BJ (cell line): ENCODE measurements around the gene SLC2A13. TPM values are rescaled to one million over a fixed set of nuclear protein-coding genes. Genes with fewer than 3 reads are reported as not detected.
"Not testable (repeated sequence)": the region's sequence is repeated elsewhere in the genome, so short reads cannot be mapped to it uniquely, and the experiment has no call there.

ENCODE experiments used
- CTCF ChIA-PET: fragments of 350-600 bp; formaldehyde crosslinking; extraction: SDS; loops from one replicate; lab custom pipeline; 2021; ENCODE audit warnings: antibody characterized with exemption, inconsistent platforms; lab: Yijun Ruan, JAX
- POLR2A ChIA-PET: fragments of 300-600 bp; sonication (Branson Sonifier 250); formaldehyde crosslinking; extraction: SDS; loops from one replicate; lab custom pipeline; 2021; ENCODE audit warnings: antibody characterized with exemption; lab: Charles Lee
- DNase-seq: peaks from one replicate; pipeline ENCODE4 v3.0.0-alpha.2; 2011; ENCODE audit warnings: low read depth
- H3K27me3 ChIP-seq: 2 replicates; pipeline ENCODE4 v1.6.0; 2011; ENCODE audit warnings: low read length; ENCODE audit not compliant: control insufficient read depth, insufficient read depth
- H3K36me3 ChIP-seq: 2 replicates; pipeline ENCODE4 v1.5.1; 2011; ENCODE audit warnings: low read length; ENCODE audit not compliant: control insufficient read depth, insufficient read depth
- H3K4me3 ChIP-seq: 2 replicates; pipeline ENCODE4 v1.5.1; 2011; ENCODE audit warnings: low read depth, mild to moderate bottlenecking, control low read depth, low read length
- polyA plus RNA-seq: library from polyadenylated mRNA; depleted of rRNA; stranded (reverse); fragments of >200 nt; gene quantifications from 2 replicates; pipeline ENCODE4 v1.2.3, GENCODE V29; 2011
- TF ChIP-seq, protein P1 (sequence below): IDR thresholded peaks from 2 replicates; pipeline ENCODE4 v1.5.1; 2011; ENCODE audit warnings: low read depth, mild to moderate bottlenecking, control low read depth, inconsistent platforms, low read length, moderate library complexity; ENCODE audit not compliant: insufficient read depth

The SLC2A13 gene
- polyA plus RNA-seq, 1 experiment: 1.2 TPM

- POLR2A ChIA-PET: no interaction called here
Observed at GRCh38 chr12:39752482-39753137, 353.3 kb downstream of the SLC2A13 start.

GRCh38 chr12:39746151-39746550 lies 359.7 kb downstream of the SLC2A13 start:
- H3K36me3 ChIP-seq, H3K4me3 ChIP-seq, DNase-seq, H3K27me3 ChIP-seq, POLR2A ChIA-PET: not testable (repeated sequence)
- CTCF ChIA-PET: interaction anchor here (1.5 kb wide), 1 partner anchor 10 kb away, joined by 5 read pairs; no protein-coding TSS in a partner anchor

More at GRCh38 chr12:39752482-39753137, 353.3 kb downstream of the SLC2A13 start:
- TF ChIP-seq, protein P1, sequence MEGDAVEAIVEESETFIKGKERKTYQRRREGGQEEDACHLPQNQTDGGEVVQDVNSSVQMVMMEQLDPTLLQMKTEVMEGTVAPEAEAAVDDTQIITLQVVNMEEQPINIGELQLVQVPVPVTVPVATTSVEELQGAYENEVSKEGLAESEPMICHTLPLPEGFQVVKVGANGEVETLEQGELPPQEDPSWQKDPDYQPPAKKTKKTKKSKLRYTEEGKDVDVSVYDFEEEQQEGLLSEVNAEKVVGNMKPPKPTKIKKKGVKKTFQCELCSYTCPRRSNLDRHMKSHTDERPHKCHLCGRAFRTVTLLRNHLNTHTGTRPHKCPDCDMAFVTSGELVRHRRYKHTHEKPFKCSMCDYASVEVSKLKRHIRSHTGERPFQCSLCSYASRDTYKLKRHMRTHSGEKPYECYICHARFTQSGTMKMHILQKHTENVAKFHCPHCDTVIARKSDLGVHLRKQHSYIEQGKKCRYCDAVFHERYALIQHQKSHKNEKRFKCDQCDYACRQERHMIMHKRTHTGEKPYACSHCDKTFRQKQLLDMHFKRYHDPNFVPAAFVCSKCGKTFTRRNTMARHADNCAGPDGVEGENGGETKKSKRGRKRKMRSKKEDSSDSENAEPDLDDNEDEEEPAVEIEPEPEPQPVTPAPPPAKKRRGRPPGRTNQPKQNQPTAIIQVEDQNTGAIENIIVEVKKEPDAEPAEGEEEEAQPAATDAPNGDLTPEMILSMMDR: no peak
- H3K27me3 ChIP-seq: no peaks in the 10 kb centered on the region
- no peaks in the 10 kb centered on the region for H3K36me3 ChIP-seq
- CTCF ChIA-PET: interaction anchor here (0.5 kb wide), 1 partner anchor 332 kb away, joined by 3 read pairs; no protein-coding TSS in a partner anchor
- no peak for DNase-seq
- no peak overlapping the region for H3K4me3 ChIP-seq

- TF ChIP-seq, protein P1: no peak
- CTCF ChIA-PET: interaction anchor here (0.7 kb wide), 1 partner anchor 12 kb away, joined by 3 read pairs; no protein-coding TSS in a partner anchor
- Histone ChIP-seq H3K27me3 (no peaks in the 10 kb centered on the region), H3K4me3 (no peak overlapping the region), H3K36me3 (no peaks in the 10 kb centered on the region)
- no peak for DNase-seq
- POLR2A ChIA-PET: no interaction called here
Observed at GRCh38 chr12:39743655-39744054, 362.2 kb downstream of the SLC2A13 start.

DNA sequence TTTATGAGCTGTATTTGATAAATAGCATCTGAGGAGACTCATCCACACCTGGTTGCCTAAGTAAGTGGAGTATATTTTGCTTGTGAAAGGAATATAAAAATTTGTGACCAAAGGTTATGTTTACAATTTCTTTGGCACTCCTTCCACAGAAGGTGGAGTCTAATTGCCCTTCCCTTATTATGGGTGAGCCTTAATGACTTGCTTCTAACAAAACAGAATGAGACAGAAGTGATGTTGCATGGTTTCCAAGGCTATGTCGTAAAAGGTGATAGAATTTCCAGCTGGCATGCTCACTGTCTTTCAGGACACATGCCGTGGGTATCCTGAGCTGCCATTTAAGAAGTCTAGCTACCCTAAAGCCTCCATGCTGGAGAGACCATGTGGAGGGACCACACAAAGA lies 369.5 kb downstream of the SLC2A13 start:
- TF ChIP-seq, protein P1: no peak
- no peak overlapping the region for H3K4me3 ChIP-seq
- POLR2A ChIA-PET: no interaction called here
- no peaks in the 10 kb centered on the region for H3K27me3 ChIP-seq
- CTCF ChIA-PET: no interaction called here
- DNase-seq: no peak
- H3K36me3 ChIP-seq: no peaks in the 10 kb centered on the region

DNA sequence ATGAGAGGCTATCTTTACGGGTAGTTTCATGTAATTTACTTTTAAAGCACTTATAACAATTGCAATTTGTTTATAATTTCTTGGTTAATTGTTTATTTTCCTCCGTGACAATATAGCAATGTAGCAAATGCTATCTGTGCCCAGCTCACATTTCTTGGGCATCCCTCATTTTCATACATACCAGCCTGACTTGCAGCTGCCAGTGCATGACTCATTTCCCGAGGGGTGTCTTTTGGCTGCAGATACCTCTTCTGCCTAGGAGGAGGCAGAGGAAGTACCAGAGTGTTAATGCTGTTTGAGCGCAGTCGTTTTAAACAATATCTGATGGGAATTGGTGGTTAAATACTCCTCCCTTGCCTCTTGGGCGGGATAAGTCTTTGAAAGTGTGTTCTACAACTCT lies 382.1 kb downstream of the SLC2A13 start:
- no peak overlapping the region for H3K4me3 ChIP-seq
- CTCF ChIA-PET: interaction anchor here (0.6 kb wide), 1 partner anchor 247 kb away, joined by 3 read pairs; no protein-coding TSS in a partner anchor
- POLR2A ChIA-PET: no interaction called here
- H3K36me3 ChIP-seq: no peaks in the 10 kb centered on the region
- TF ChIP-seq, protein P1: no peak
- no peak for DNase-seq
- no peaks in the 10 kb centered on the region for H3K27me3 ChIP-seq
